ENCODE data around the gene KCNK15.
A peak's percentile ranks its signal among the peaks of the same experiment; 100 is the strongest.

KCNK15 gene

DNA sequence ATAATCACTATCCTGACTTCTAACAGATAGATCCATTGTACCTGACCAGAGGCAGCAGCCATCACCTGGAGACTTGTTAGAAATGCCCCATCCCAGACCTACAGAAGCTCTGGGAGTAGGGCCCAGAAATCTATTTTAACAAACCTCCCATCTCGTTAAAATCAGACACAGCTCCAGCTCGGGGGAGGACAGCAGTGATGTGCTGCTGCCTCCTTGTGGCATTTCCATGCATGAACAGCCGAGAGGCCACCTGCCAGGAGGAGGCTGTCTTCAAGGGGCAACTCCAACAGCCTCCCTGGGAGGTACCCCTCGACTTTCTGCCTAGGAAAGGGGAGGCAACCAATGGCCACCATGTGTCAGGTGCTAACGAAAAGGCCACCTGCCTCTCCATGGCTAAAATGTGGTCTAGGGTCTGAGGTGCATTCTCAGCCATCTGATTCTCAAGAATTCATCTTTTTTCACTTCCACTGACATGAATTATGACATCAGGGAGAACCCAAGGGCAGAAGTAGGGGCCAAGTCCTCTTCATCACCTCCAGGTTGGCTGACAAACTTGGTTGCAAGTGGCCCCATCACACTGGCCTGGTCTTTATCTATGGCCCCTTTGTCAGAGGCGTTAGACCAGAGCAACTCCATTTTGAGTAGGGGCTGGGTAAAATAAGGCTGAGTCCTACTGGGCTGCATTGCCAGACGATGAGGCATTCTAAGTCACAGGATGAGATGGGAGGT, 12.2 kb upstream of the KCNK15 start:
- Histone ChIP-seq H3K4me1 (ENCODE audit: low read depth, poor library complexity, severe bottlenecking) (peaks cover 27% of the 10 kb centered on the region), H3K36me3 (ENCODE audit: insufficient read depth) (no peaks in the 10 kb centered on the region), H3K79me2 (ENCODE audit: insufficient read depth, low read depth) (no peaks in the 10 kb centered on the region), H3K27ac (no peak overlapping the region), H2AFZ (ENCODE audit: low read depth) (no peak overlapping the region), H3K9ac (no peak overlapping the region), H3K4me3 (IDR thresholded peaks at IDR 0.05; ENCODE audit: insufficient read depth, low read depth, low read length) (no peak overlapping the region), H3K4me2 (no peak overlapping the region), H4K20me1 (ENCODE audit: insufficient read depth) (no peaks in the 10 kb centered on the region), H3K27me3 (ENCODE audit: insufficient read depth, low read depth) (peaks cover 7% of the 10 kb centered on the region; the same call in 1 of the 2 replicates)
- TF ChIP-seq, protein P1, sequence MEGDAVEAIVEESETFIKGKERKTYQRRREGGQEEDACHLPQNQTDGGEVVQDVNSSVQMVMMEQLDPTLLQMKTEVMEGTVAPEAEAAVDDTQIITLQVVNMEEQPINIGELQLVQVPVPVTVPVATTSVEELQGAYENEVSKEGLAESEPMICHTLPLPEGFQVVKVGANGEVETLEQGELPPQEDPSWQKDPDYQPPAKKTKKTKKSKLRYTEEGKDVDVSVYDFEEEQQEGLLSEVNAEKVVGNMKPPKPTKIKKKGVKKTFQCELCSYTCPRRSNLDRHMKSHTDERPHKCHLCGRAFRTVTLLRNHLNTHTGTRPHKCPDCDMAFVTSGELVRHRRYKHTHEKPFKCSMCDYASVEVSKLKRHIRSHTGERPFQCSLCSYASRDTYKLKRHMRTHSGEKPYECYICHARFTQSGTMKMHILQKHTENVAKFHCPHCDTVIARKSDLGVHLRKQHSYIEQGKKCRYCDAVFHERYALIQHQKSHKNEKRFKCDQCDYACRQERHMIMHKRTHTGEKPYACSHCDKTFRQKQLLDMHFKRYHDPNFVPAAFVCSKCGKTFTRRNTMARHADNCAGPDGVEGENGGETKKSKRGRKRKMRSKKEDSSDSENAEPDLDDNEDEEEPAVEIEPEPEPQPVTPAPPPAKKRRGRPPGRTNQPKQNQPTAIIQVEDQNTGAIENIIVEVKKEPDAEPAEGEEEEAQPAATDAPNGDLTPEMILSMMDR (conservative IDR thresholded peaks at IDR 0.05; ENCODE audit: low read depth, low read length), result peak; percentile 92

DNA sequence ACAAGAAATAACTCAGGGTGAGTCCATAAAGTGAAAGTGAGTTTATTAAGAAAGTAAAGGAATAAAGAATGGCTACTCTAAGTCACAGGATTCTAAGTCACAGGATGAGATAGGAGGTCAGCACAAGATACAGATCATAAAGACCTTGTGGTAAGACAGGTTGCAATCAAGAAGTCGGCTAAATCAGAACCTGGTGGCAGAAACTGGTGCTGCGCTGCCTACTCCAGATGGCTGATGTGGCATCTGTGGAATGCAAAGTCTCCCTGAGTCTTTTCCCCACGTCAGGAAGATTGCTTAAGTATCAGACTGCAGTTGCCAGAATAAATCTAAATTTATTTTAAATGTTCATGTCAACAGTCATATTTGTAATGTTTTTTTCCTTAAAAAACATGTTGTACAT, 10.7 kb upstream of the KCNK15 start:
- TF ChIP-seq, protein P1 (conservative IDR thresholded peaks at IDR 0.05; ENCODE audit: low read depth, low read length), result peak; percentile 10; the same call in 1 of the 2 replicates
- no peak overlapping the region for H3K4me3 ChIP-seq (IDR thresholded peaks at IDR 0.05; ENCODE audit: insufficient read depth, low read depth, low read length)
- H3K9ac ChIP-seq, result no peak overlapping the region
- H4K20me1 ChIP-seq (ENCODE audit: insufficient read depth), result no peaks in the 10 kb centered on the region
- peaks cover 7% of the 10 kb centered on the region; the same call in 1 of the 2 replicates for H3K27me3 ChIP-seq (ENCODE audit: insufficient read depth, low read depth)
- H3K4me2 ChIP-seq, result no peak overlapping the region
- H3K79me2 ChIP-seq (ENCODE audit: insufficient read depth, low read depth), result no peaks in the 10 kb centered on the region
- H3K36me3 ChIP-seq (ENCODE audit: insufficient read depth), result no peaks in the 10 kb centered on the region
- H3K27ac ChIP-seq, result no peak overlapping the region
- H2AFZ ChIP-seq (ENCODE audit: low read depth), result no peak overlapping the region
- H3K4me1 ChIP-seq (ENCODE audit: low read depth, poor library complexity, severe bottlenecking), result peaks cover 20% of the 10 kb centered on the region

DNA sequence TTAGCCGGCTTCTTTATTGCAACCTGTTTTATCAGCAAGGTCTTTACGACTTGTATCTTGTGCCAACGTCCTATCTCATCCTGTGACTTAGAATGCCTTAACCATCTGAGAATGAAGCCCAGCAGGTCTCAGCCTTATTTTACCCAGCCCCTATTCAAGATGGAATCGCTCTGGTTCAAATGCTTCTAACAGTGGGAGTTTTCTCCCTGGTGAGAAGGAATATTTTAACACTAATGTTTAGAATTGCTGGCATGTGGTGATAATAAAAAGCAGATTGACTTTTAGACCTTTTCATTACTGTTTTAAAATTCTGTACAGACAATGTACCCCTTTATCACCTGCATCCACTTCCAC, 9.9 kb upstream of the KCNK15 start:
- no peaks in the 10 kb centered on the region for H4K20me1 ChIP-seq (ENCODE audit: insufficient read depth)
- H3K4me2 ChIP-seq, result no peak overlapping the region
- no peak overlapping the region for H3K9ac ChIP-seq
- peak overlapping the region; percentile 51; the same call in 1 of the 2 replicates for H2AFZ ChIP-seq (ENCODE audit: low read depth)
- TF ChIP-seq, protein P1 (conservative IDR thresholded peaks at IDR 0.05; ENCODE audit: low read depth, low read length), result no peak
- H3K27me3 ChIP-seq (ENCODE audit: insufficient read depth, low read depth), result peaks cover 2% of the 10 kb centered on the region; the same call in 1 of the 2 replicates
- no peak overlapping the region for H3K4me3 ChIP-seq (IDR thresholded peaks at IDR 0.05; ENCODE audit: insufficient read depth, low read depth, low read length)
- no peak overlapping the region for H3K27ac ChIP-seq
- no peaks in the 10 kb centered on the region for H3K36me3 ChIP-seq (ENCODE audit: insufficient read depth)
- H3K79me2 ChIP-seq (ENCODE audit: insufficient read depth, low read depth), result no peaks in the 10 kb centered on the region
- H3K4me1 ChIP-seq (ENCODE audit: low read depth, poor library complexity, severe bottlenecking), result peaks cover 20% of the 10 kb centered on the region

DNA sequence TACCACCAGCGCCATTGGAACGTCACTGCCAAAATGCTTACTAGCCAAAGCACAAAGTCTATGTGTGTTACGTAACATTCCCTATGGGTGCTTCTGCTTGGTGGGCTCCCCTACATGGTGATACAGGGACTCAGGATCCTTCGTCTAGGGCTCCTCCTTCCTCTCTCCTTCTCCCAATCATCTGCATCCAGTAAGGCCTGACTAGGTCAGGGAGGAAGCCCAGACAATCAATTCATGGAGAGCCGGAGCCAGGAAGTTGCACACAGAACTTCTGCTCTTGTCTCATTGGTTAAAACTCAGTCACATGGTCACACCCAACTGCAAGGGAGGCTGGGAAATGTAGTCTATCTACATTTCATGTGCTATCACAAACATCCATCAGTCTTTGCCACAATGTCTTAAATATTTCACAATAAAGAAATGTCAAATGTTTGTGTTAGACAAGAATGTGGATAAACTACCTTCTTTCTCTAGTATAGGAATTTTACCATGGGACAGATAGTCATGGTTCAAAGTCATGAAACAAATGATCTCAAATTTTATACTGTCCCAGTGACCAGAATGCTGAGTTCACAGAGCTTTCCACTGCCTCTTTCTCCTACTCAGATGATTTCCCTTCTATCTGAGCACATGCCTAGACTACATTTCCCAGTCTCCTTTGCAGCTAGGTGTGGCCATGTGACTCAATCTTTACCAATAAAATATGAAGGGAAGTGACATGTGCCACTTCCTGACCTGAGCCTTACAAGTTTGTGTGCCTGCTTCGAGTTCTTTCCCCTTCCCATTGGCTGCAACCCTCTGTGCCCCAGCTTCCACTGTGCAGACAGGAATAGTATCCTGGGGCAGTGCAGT, 9.3 kb upstream of the KCNK15 start:
- H3K36me3 ChIP-seq (ENCODE audit: insufficient read depth), result no peaks in the 10 kb centered on the region
- no peaks in the 10 kb centered on the region for H4K20me1 ChIP-seq (ENCODE audit: insufficient read depth)
- no peaks in the 10 kb centered on the region for H3K79me2 ChIP-seq (ENCODE audit: insufficient read depth, low read depth)
- peak overlapping the region; percentile 51; the same call in 1 of the 2 replicates for H2AFZ ChIP-seq (ENCODE audit: low read depth)
- H3K4me2 ChIP-seq, result no peak overlapping the region
- H3K27ac ChIP-seq, result no peak overlapping the region
- peaks cover 20% of the 10 kb centered on the region for H3K4me1 ChIP-seq (ENCODE audit: low read depth, poor library complexity, severe bottlenecking)
- H3K27me3 ChIP-seq (ENCODE audit: insufficient read depth, low read depth), result no peaks in the 10 kb centered on the region; the same call in 1 of the 2 replicates
- TF ChIP-seq, protein P1 (conservative IDR thresholded peaks at IDR 0.05; ENCODE audit: low read depth, low read length), result no peak
- H3K4me3 ChIP-seq (IDR thresholded peaks at IDR 0.05; ENCODE audit: insufficient read depth, low read depth, low read length), result no peak overlapping the region
- H3K9ac ChIP-seq, result no peak overlapping the region

All from KMS-11 (cell line).